H1 (cell line): ENCODE results near the gene UAP1. TPM values are rescaled to one million over a fixed set of nuclear protein-coding genes. Genes with fewer than 3 reads are reported as not detected.

Experiments used
- CTCF ChIA-PET: fragments of 300-600 bp; sonication (Branson Sonifier 250); formaldehyde crosslinking; loops from one replicate; lab custom pipeline; 2021; ENCODE audit not compliant: partially characterized antibody; lab: Charles Lee
- POLR2A ChIA-PET: fragments of 300-600 bp; sonication (Branson Sonifier 250); formaldehyde crosslinking; loops from one replicate; lab custom pipeline; 2021; ENCODE audit warnings: inconsistent platforms; ENCODE audit not compliant: partially characterized antibody; lab: Charles Lee
- DNase-seq, 2 experiments: peaks; one replicate each; pipeline versions ENCODE4 v3.0.0 to v3.0.0-alpha.2; 2010 to 2022; ENCODE audit warnings: low spot score in 2 of 2, low read depth in 1 of 2, mixed read lengths in 1 of 2
- FAIRE-seq: peaks from 2 replicates; lab custom pipeline; 2011; peaks lifted over from hg19 to GRCh38; lab: Jason Lieb, UNC
- H2AFZ ChIP-seq: 2 replicates; pipeline ENCODE4 v1.8.1; 2012; ENCODE audit warnings: low read length, inconsistent platforms
- H2AK5ac ChIP-seq: 2 replicates; pipeline ENCODE4 v1.6.1; 2013; ENCODE audit warnings: low read depth, low read length
- H2BK120ac ChIP-seq: replicated peaks from 2 replicates; pipeline ENCODE3; 2013; ENCODE audit warnings: low read depth, low read length, inconsistent platforms
- H2BK12ac ChIP-seq: 2 replicates; pipeline ENCODE4 v1.6.1; 2013; ENCODE audit warnings: low read depth, low read length
- H2BK15ac ChIP-seq: 2 replicates; pipeline ENCODE4 v1.6.1; 2013; ENCODE audit warnings: low read length
- H2BK20ac ChIP-seq: 2 replicates; pipeline ENCODE4 v1.6.1; 2013; ENCODE audit warnings: low read length
- H2BK5ac ChIP-seq: 2 replicates; pipeline ENCODE4 v1.6.1; 2013; ENCODE audit warnings: low read depth, low read length
- H3K14ac ChIP-seq: 2 replicates; pipeline ENCODE4 v1.6.1; 2013; ENCODE audit warnings: inconsistent platforms; ENCODE audit not compliant: insufficient read length
- H3K18ac ChIP-seq: 2 replicates; pipeline ENCODE4 v1.6.1; 2013; ENCODE audit warnings: low read length; ENCODE audit errors: extremely low read depth
- H3K23ac ChIP-seq: 2 replicates; pipeline ENCODE4 v1.6.1; 2013; ENCODE audit warnings: inconsistent platforms; ENCODE audit not compliant: insufficient read length
- H3K23me2 ChIP-seq: 2 replicates; pipeline ENCODE4 v1.6.1; 2013; ENCODE audit warnings: low read depth, low read length
- H3K27ac ChIP-seq: 2 replicates; pipeline ENCODE4 v1.6.1; 2011; ENCODE audit warnings: low read depth, low read length, inconsistent platforms
- H3K27me3 ChIP-seq, 4 experiments: replicated peaks in 1 of 4; 1 replicate in 1 of 4; 2 replicates in 3 of 4; pipeline versions ENCODE4 v1.6.1 to v1.8.1; 2011 to 2013; ENCODE audit warnings: low read length in 3 of 4, mild to moderate bottlenecking in 3 of 4, inconsistent platforms in 2 of 4, mixed read lengths in 2 of 4, moderate library complexity in 1 of 4; ENCODE audit not compliant: control insufficient read depth in 3 of 4, insufficient read depth in 3 of 4; ENCODE audit errors: extremely low read depth in 1 of 4
- H3K36me3 ChIP-seq, 4 experiments: 2 replicates each; pipeline versions ENCODE4 v1.6.1 to v1.8.1; 2011 to 2013; ENCODE audit warnings: mild to moderate bottlenecking in 4 of 4, low read length in 3 of 4, moderate library complexity in 2 of 4, control low read depth in 1 of 4, inconsistent platforms in 1 of 4; ENCODE audit not compliant: insufficient read depth in 4 of 4, control insufficient read depth in 2 of 4
- H3K4ac ChIP-seq: replicated peaks from 2 replicates; pipeline ENCODE3; 2013; ENCODE audit warnings: low read length, low read depth, mixed read lengths, inconsistent platforms; ENCODE audit not compliant: insufficient read length
- H3K4me1 ChIP-seq, 4 experiments: replicated peaks in 1 of 4; 1 replicate in 1 of 4; 2 replicates in 3 of 4; pipeline versions ENCODE4 v1.6.1 to v1.8.1; 2011 to 2013; ENCODE audit warnings: low read length in 3 of 4, inconsistent platforms in 2 of 4, mixed read lengths in 1 of 4; ENCODE audit not compliant: insufficient read depth in 4 of 4, control insufficient read depth in 3 of 4
- H3K4me2 ChIP-seq, 2 experiments: 2 replicates each; pipeline versions ENCODE4 v1.6.1 to v1.8.1; 2011 to 2013; ENCODE audit warnings: low read depth in 2 of 2, low read length in 2 of 2, control low read depth in 1 of 2, inconsistent platforms in 1 of 2, mild to moderate bottlenecking in 1 of 2; ENCODE audit not compliant: insufficient read depth in 1 of 2
- H3K4me3 ChIP-seq, 4 experiments: fragments of 200-600, 300-600 bp in 1 of 4; sonication (generic), shearing (Covaris generic), sonication (Bioruptor Twin) in 1 of 4; 2 replicates each; pipeline versions ENCODE4 v1.5.1 to v1.8.1; 2011 to 2016; ENCODE audit warnings: low read length in 4 of 4, low read depth in 3 of 4, control low read depth in 2 of 4, inconsistent platforms in 2 of 4, mild to moderate bottlenecking in 2 of 4, mixed read lengths in 1 of 4, moderate library complexity in 1 of 4; ENCODE audit not compliant: insufficient read depth in 2 of 4; ENCODE audit errors: extremely low read depth in 1 of 4
- H3K56ac ChIP-seq: replicated peaks from 2 replicates; pipeline ENCODE3; 2013; ENCODE audit warnings: low read depth, mild to moderate bottlenecking, mixed read lengths, low read length, inconsistent platforms; ENCODE audit not compliant: insufficient read length
- H3K79me1 ChIP-seq: 2 replicates; pipeline ENCODE4 v1.6.1; 2013; ENCODE audit warnings: low read depth, low read length, control low read depth
- H3K79me2 ChIP-seq, 2 experiments: 2 replicates each; pipeline versions ENCODE4 v1.6.1 to v1.8.1; 2012 to 2013; ENCODE audit warnings: low read length in 2 of 2, mild to moderate bottlenecking in 2 of 2, inconsistent platforms in 1 of 2; ENCODE audit not compliant: insufficient read depth in 2 of 2, control insufficient read depth in 1 of 2
- H3K9ac ChIP-seq, 4 experiments: replicated peaks in 1 of 4; 1 replicate in 1 of 4; 2 replicates in 3 of 4; pipeline versions ENCODE4 v1.6.1 to v1.8.1; 2011 to 2013; ENCODE audit warnings: low read depth in 3 of 4, low read length in 3 of 4, control low read depth in 2 of 4, mild to moderate bottlenecking in 2 of 4, moderate library complexity in 2 of 4, inconsistent platforms in 1 of 4; ENCODE audit errors: extremely low read depth in 1 of 4
- H3K9me3 ChIP-seq, 2 experiments: 2 replicates each; pipeline versions ENCODE4 v1.6.1 to v1.8.1; 2012 to 2013; ENCODE audit warnings: mild to moderate bottlenecking in 2 of 2, moderate library complexity in 2 of 2, control low read depth in 1 of 2, inconsistent platforms in 1 of 2, low read depth in 1 of 2, low read length in 1 of 2, mixed read lengths in 1 of 2; ENCODE audit not compliant: insufficient read depth in 2 of 2
- H4K20me1 ChIP-seq, 2 experiments: replicated peaks in 1 of 2; 2 replicates each; pipeline versions ENCODE3 to v1.8.1; 2011 to 2013; ENCODE audit warnings: inconsistent platforms in 2 of 2, low read length in 2 of 2, mild to moderate bottlenecking in 1 of 2; ENCODE audit not compliant: insufficient read depth in 2 of 2, control insufficient read depth in 1 of 2
- H4K5ac ChIP-seq: 2 replicates; pipeline ENCODE4 v1.6.1; 2013; ENCODE audit warnings: low read length, low read depth, mixed read lengths, inconsistent platforms; ENCODE audit not compliant: insufficient read length
- H4K8ac ChIP-seq: 2 replicates; pipeline ENCODE4 v1.8.0; 2013; ENCODE audit warnings: mild to moderate bottlenecking, moderate library complexity, low read length, inconsistent platforms; ENCODE audit not compliant: insufficient read depth; ENCODE audit errors: extremely low read depth
- H4K91ac ChIP-seq: replicated peaks from 2 replicates; pipeline ENCODE3; 2013; ENCODE audit warnings: low read length, mixed read lengths, inconsistent platforms; ENCODE audit not compliant: insufficient read length
- ATF2 ChIP-seq: IDR thresholded peaks from 2 replicates; pipeline ENCODE4 v1.6.1; 2012; ENCODE audit warnings: low read length, inconsistent platforms
- BCL11A ChIP-seq, 2 experiments: IDR thresholded peaks; one replicate each; pipeline ENCODE4 v1.6.1; 2011; ENCODE audit warnings: low read depth in 2 of 2, low read length in 2 of 2, mild to moderate bottlenecking in 2 of 2
- CBX8 ChIP-seq: fragments of 300-800, 300-1000 bp; sonication (generic); IDR thresholded peaks from 2 replicates; pipeline ENCODE4 v1.7.1; 2016; ENCODE audit warnings: low read depth, low read length, borderline replicate concordance
- CEBPB ChIP-seq: IDR thresholded peaks from 2 replicates; pipeline ENCODE4 v1.6.1; 2012; ENCODE audit warnings: low read depth, low read length
- CREB1 ChIP-seq: IDR thresholded peaks from 2 replicates; pipeline ENCODE4 v1.6.1; 2012; ENCODE audit warnings: inconsistent platforms
- POLR2AphosphoS5 ChIP-seq: IDR thresholded peaks from 2 replicates; pipeline ENCODE4 v1.6.1; 2011; ENCODE audit warnings: low read depth, low read length
- SAP30 ChIP-seq: fragments of 300-600 bp; sonication (generic); IDR thresholded peaks from 2 replicates; pipeline ENCODE4 v1.7.1; 2012; ENCODE audit warnings: low read length, moderate library complexity, mild to moderate bottlenecking, inconsistent platforms; ENCODE audit not compliant: insufficient read depth, insufficient replicate concordance
- SIN3A ChIP-seq, 2 experiments: IDR thresholded peaks in 1 of 2; conservative IDR thresholded peaks in 1 of 2; 2 replicates each; pipeline ENCODE4 v1.6.1; 2011 to 2012; ENCODE audit warnings: low read length in 2 of 2, improper control_type of control experiment in 1 of 2, low read depth in 1 of 2, mild to moderate bottlenecking in 1 of 2
- SP1 ChIP-seq: IDR thresholded peaks from 2 replicates; pipeline ENCODE4 v1.6.1; 2011; ENCODE audit warnings: low read depth, low read length
- SUZ12 ChIP-seq: fragments of 200-600 bp; sonication (generic); IDR thresholded peaks from 2 replicates; pipeline ENCODE4 v1.6.1; 2012; ENCODE audit warnings: mild to moderate bottlenecking, inconsistent platforms, low read length, moderate library complexity, mixed read lengths
- WGBS, 2 experiments: shearing (Covaris generic) in 1 of 2; methylation state at CpG; one replicate each; pipeline versions ENCODE4 v1.1.6 to v1.1.7; 2013 to 2015; ENCODE audit warnings: low lambda C conversion rate in 2 of 2, mixed read lengths in 2 of 2, inconsistent platforms in 1 of 2, low coverage in 1 of 2, missing lambda C conversion rate in 1 of 2; ENCODE audit not compliant: insufficient replicate concordance in 2 of 2, insufficient coverage in 1 of 2, insufficient read length in 1 of 2; ENCODE audit errors: extremely low coverage in 1 of 2, missing lambda C conversion rate in 1 of 2; 5-methylcytosine and 5-hydroxymethylcytosine counted together
- polyA plus RNA-seq, 7 experiments: library from polyadenylated mRNA; depleted of rRNA in 3 of 7; stranded (reverse) in 5 of 7; unstranded in 2 of 7; fragments of >200 nt in 5 of 7; fragments of 200-250 nt in 2 of 7; gene quantifications; 1 replicate in 5 of 7; 2 replicates in 1 of 7; 4 replicates in 1 of 7; pipeline versions ENCODE4 v1.2.1 to v1.2.3, GENCODE V29; 2011 to 2013; ENCODE audit warnings: missing spikeins in 2 of 7, mixed read lengths in 2 of 7
- total RNA-seq: library from RNA; stranded (reverse); fragmentation: NEBNext Ultra II Directional; extraction: Animal tissue kit (Norgen Biotek cat#: 25700); gene quantifications from 2 replicates; pipeline ENCODE4 v1.2.1, GENCODE V29; 2021

UAP1 gene
- total and polyA plus RNA-seq, 2 of the 8 experiments (the other 6 are each of a cell fraction or from before 2014, with no cell fraction given) = 9.4 to 32.9 TPM

DNA sequence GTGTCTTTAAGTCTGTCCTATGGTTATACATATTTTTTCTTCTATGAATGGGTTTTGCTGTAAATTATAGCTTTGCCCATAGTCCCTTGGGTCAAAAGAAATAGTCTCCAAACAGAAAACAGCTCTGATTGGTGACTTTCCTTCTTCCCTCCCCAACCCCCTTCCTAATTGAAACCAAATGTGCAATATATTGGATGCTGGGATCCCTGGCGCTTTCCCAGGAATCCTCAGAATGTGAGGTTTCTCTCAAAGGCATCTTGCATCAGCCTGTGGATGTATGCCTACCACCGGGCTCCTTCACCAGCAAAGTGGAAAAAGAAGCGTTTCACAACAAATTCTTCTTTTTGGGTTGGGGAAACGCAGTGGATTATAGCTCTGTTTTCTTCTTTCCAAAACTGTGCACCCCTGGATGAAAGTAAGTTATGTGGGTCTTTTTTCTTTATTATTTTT, 70.7 kb downstream of the UAP1 start, which contains the start of gene DDR2:
DDR2 (plus strand) TSS at position 248 of the 450 bp plus-strand sequence. CDS start 86,600 bp downstream, outside the sequence.
- Histone ChIP-seq H3K23ac (no peak within 1 kb of the TSS), H4K8ac (no peak within 1 kb of the TSS), H3K4me1 (peaks cover 0 to 3% (median 0%) of the 10 kb centered on the region in 4 experiments; a peak in 1 of 7 replicates), H3K23me2 (no peaks in the 10 kb centered on the region), H4K91ac (no peak within 1 kb of the TSS), H3K79me2 (no peaks in the 10 kb centered on the region), H3K4ac (no peak within 1 kb of the TSS), H3K27ac (no peak within 1 kb of the TSS), H3K79me1 (no peaks in the 10 kb centered on the region), H2BK5ac (no peak within 1 kb of the TSS), H2BK20ac (0 out of 2 replicates have a peak within 1 kb of the TSS, but pooled peaks have one; percentile 62), H2BK120ac (no peak within 1 kb of the TSS), H3K4me2 (peak within 1 kb of the TSS; percentile 4 to 22; a peak in 1 of 4 replicates), H3K9me3 (no peaks in the 10 kb centered on the region), H4K5ac (no peak within 1 kb of the TSS), H2BK15ac (no peak within 1 kb of the TSS), H3K56ac (no peak within 1 kb of the TSS), H3K27me3 (no peaks in the 10 kb centered on the region), H4K20me1 (no peaks in the 10 kb centered on the region), H3K18ac (peak within 1 kb of the TSS; percentile 1; the same call in 1 of the 2 replicates), H2AFZ (peak within 1 kb of the TSS; percentile 80), H2AK5ac (no peak within 1 kb of the TSS), H3K4me3 (peak within 1 kb of the TSS in 1 of 4 experiments; percentile 32; a peak in 1 of 8 replicates), H3K36me3 (no peaks in the 10 kb centered on the region), H3K9ac (no peak within 1 kb of the TSS), H3K14ac (no peak within 1 kb of the TSS), H2BK12ac (peak within 1 kb of the TSS; percentile 53; the same call in 1 of the 2 replicates)
- WGBS, 2 experiments = 74% methylated on average over 4 of the region's 4 CpGs; no CpG with 5 or more reads in 1 of the 2 experiments
- FAIRE-seq (no peak), DNase-seq (no peak)
- POLR2A ChIA-PET = interaction anchor here (0.6 to 1.8 kb wide), 8 partner anchors 9 to 572 kb away, joined by 3 to 7 read pairs (median 4); no protein-coding TSS in a partner anchor
- CTCF ChIA-PET = interaction anchor here (0.7 to 6.3 kb wide), 7 partner anchors 11 to 257 kb away, joined by 3 to 47 read pairs (median 4); no protein-coding TSS in a partner anchor
- TF ChIP-seq CREB1 = no peak
- TF ChIP-seq ATF2 = no peak
- peak; percentile 34; the same call in 1 of the 2 replicates for TF ChIP-seq CEBPB
- TF ChIP-seq BCL11A (IDR thresholded peaks at IDR 0.05; ENCODE audit: low read depth in 2 of 2, low read length in 2 of 2) = no peak
- TF ChIP-seq POLR2AphosphoS5 = no peak
- no peak for TF ChIP-seq CBX8
- no peak for TF ChIP-seq SIN3A (conservative IDR thresholded peaks at IDR 0.05 in 1 of 2, IDR thresholded peaks at IDR 0.05 in 1 of 2; ENCODE audit: low read depth in 1 of 2, low read length in 2 of 2)
- no peak for TF ChIP-seq SUZ12
- no peak for TF ChIP-seq SP1
- TF ChIP-seq SAP30 = no peak
